ENCODE results near the gene CARHSP1. TPM values are rescaled to one million over a fixed set of nuclear protein-coding genes. Genes with fewer than 3 reads are reported as not detected.

The CARHSP1 gene
- total and polyA plus RNA-seq, 9 of the 15 experiments (the other 6 are each of a cell fraction or from before 2014, with no cell fraction given): 5.8 to 114 (median 41.1) TPM

GRCh38 chr16:8812162-8812843, 56.5 kb downstream of the CARHSP1 start:
- Histone ChIP-seq H3K4me3 (no peak overlapping the region), H3K27me3 (ENCODE audit: control insufficient read depth in 2 of 2, insufficient read depth in 2 of 2, low read length in 2 of 2) (no peaks in the 10 kb centered on the region), H3K79me2 (ENCODE audit: control insufficient read depth, insufficient read depth, low read length) (no peaks in the 10 kb centered on the region; the same call in 2 of the 3 replicates), H3K9me1 (ENCODE audit: control insufficient read depth, insufficient read depth, low read length) (no peaks in the 10 kb centered on the region), H3K4me2 (ENCODE audit: insufficient read depth, low read length) (no peak overlapping the region), H2AFZ (ENCODE audit: low read depth, low read length) (no peak overlapping the region), H3K27ac (ENCODE audit: extremely low read depth, low read depth, low read length) (no peak overlapping the region), H3K36me3 (ENCODE audit: control insufficient read depth, insufficient read depth, low read length) (peaks cover 97% of the 10 kb centered on the region), H3K9ac (ENCODE audit: insufficient read depth in 1 of 2, low read depth in 2 of 2, low read length in 2 of 2) (no peak overlapping the region), H3K9me3 (replicated peaks; ENCODE audit: control insufficient read depth, insufficient read depth, low read depth, low read length) (no peaks in the 10 kb centered on the region), H4K20me1 (replicated peaks; ENCODE audit: control insufficient read depth, insufficient read depth, low read length) (no peaks in the 10 kb centered on the region; the same call in 1 of the 2 replicates), H3K4me1 (replicated peaks in 1 of 2; ENCODE audit: control insufficient read depth in 2 of 2, insufficient read depth in 2 of 2, low read length in 2 of 2) (no peaks in the 10 kb centered on the region)
- no TSS peak for BruUV-seq (replicated peaks)
- in situ Hi-C loops (cut with MboI): no loop called here
- intact Hi-C loops (cut with micrococcal nuclease): no loop called here
- no peak for DNase-seq (ENCODE audit: extremely low read depth in 1 of 4, low spot score in 3 of 4)
- ChIA-PET POLR2A (interaction anchor here (0.9 to 1.1 kb wide), 2 partner anchors 9 to 11 kb away, joined by 3 read pairs; no protein-coding TSS in a partner anchor), CTCF (ENCODE audit: low intra/inter-chr PET ratio) (no interaction called here)
- TF ChIP-seq SRSF3 (IDR thresholded peaks at IDR 0.05; ENCODE audit: insufficient read depth, low read length) (no peak), JUN (IDR thresholded peaks at IDR 0.05; ENCODE audit: borderline replicate concordance, low read depth, low read length) (no peak), JUN (CRISPR knock-in tag; IDR thresholded peaks at IDR 0.05; ENCODE audit: borderline replicate concordance) (no peak), ZNF232 (CRISPR knock-in tag; IDR thresholded peaks at IDR 0.05) (no peak), PCBP1 (IDR thresholded peaks at IDR 0.05; ENCODE audit: low read depth, low read length, poor library complexity, severe bottlenecking) (no peak), ZNF449 (CRISPR knock-in tag; IDR thresholded peaks at IDR 0.05) (no peak)
- 90% methylated on average over 12 of the region's 12 CpGs for WGBS (ENCODE audit: insufficient coverage, low coverage, missing lambda C conversion rate)
- no peak for FAIRE-seq
- ATAC-seq: no peak

All from K562 (cell line).